NCI-H2171 (cell line): ENCODE data around the gene FKBP5.

ENCODE experiments used
- DNase-seq: peaks from one replicate; lab custom pipeline; 2025; lab: John Stamatoyannopoulos, UW

The FKBP5 gene

GRCh38 chr6:35663447-35664235, 25.1 kb downstream of the FKBP5 start:
- DNase-seq = no peak

GRCh38 chr6:35662999-35663398, 25.7 kb downstream of the FKBP5 start:
- no peak for DNase-seq

GRCh38 chr6:35654883-35655282, 33.8 kb downstream of the FKBP5 start:
- no peak for DNase-seq

DNA sequence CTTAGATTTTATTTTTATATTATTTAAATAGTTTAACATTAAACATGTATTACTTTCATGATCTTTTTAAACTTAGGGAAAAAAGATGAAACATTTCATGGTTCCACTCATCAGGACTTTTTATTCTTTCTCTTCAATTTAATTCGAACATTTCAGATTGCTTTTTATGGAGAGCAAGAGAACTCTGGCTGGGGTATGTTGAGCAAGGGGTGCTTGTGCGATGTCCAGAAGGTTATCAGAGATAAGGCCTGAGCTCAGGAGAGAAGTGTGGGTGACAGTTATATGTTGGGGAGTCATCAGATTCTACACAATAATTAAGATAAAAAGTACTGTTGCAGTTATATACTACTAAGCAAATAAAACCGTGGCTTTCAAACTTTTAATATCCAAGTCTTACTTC, 37.5 kb downstream of the FKBP5 start:
- no peak for DNase-seq

GRCh38 chr6:35650015-35650414, 38.7 kb downstream of the FKBP5 start:
- DNase-seq = no peak

- DNase-seq = no peak
Observed at GRCh38 chr6:35648203-35648602, 40.5 kb downstream of the FKBP5 start.

DNA sequence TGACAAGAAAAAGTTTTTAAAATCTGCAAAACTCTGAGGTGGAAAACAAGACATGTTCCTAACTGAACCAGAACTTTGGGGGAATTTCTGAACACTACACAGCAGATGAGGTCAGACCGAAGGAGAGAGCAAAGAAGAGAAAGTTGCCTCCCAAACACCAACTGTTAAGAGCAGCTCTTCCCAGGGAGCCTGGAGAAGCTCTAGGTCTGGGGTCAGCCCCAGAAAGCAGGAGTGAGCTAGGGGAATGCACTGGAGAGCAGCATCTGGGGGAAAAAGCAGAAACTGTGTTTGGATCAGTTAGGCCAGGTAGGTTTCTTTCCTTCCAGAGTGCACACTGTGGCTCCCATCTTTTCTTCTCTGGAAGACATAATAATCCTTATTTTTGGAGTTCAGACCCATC, 41.3 kb downstream of the FKBP5 start:
- DNase-seq = no peak

DNA sequence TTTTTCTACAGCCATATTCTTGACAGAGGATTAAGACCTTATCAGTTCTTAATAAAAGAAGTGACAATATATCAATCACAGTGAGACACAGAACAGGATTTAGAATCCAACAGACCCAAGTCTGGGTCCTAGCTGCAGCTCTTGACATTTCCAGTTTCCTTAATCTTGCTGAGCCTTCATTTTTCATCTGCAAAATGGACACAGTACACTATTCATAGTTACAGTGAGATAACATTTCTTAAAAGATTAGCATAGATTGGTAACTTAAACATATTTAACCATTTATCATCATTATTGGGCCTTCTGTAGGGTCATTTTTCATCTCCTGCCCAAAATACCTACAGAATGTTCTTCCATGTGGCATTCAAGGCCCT, 45.6 kb downstream of the FKBP5 start:
- no peak for DNase-seq

DNA sequence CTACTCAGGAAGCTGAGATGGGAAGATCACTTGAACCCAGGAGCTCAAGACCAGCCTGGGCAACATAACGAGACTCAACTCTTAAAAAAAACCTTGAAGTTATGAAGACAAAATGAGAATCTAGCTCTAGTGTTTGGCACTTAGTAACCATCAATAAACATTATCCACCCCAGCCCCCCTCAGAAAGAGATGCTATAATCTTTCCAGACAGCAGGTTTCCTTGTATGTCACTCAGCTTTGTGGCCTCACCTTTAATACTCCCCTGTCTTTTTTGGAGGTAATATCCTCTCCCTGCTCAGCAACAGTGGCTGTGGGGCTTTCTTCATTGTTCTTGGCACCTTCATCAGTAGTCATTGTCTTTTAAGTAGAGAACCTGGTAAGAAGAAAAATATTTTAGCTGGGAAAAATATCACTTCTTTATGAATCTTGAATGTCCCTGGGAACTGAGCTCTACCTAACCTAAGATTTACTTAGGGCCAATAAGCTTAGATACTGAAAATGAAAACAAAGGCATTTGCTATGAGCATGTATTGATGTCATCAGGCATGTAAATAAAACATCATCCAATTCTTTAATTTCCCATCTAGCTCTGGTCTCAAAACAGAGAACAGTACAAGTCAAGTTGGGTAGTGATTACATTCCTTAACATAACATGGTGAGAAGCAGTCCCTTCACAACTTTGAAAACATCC, 46.1 kb downstream of the FKBP5 start:
- DNase-seq = no peak

DNA sequence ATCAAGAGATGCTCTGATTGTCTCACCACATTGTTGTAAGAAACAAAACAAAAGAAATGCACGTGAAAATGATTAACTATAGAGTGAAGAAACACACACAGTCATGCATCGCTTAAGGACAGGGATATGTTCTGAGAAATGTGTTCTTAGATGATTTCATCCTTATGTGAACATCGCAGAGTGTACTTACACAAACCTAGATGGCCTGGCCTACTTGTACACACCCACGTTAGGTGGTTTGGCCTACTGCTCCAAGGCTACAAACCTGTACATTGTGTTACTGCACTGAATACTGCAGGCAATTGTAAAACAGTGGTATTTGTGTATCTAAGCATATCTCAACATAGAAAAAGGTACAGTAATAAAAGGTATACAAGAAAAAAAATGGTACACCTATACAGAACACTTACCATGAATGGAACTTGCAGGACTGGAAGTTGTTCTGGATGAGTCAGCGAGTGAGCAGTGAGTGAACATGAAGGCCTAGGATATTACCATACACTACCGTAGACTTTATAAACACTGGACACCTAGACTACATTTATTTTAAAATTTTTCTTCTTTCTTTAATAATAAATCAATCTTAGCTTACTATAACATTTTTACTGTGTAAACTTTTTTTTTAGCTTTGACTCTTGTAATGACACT, 48.6 kb downstream of the FKBP5 start:
- DNase-seq = no peak

GRCh38 chr6:35638679-35639078, 50.0 kb downstream of the FKBP5 start:
- DNase-seq = no peak

- DNase-seq = no peak
Observed at GRCh38 chr6:35637911-35638310, 50.8 kb downstream of the FKBP5 start.

DNA sequence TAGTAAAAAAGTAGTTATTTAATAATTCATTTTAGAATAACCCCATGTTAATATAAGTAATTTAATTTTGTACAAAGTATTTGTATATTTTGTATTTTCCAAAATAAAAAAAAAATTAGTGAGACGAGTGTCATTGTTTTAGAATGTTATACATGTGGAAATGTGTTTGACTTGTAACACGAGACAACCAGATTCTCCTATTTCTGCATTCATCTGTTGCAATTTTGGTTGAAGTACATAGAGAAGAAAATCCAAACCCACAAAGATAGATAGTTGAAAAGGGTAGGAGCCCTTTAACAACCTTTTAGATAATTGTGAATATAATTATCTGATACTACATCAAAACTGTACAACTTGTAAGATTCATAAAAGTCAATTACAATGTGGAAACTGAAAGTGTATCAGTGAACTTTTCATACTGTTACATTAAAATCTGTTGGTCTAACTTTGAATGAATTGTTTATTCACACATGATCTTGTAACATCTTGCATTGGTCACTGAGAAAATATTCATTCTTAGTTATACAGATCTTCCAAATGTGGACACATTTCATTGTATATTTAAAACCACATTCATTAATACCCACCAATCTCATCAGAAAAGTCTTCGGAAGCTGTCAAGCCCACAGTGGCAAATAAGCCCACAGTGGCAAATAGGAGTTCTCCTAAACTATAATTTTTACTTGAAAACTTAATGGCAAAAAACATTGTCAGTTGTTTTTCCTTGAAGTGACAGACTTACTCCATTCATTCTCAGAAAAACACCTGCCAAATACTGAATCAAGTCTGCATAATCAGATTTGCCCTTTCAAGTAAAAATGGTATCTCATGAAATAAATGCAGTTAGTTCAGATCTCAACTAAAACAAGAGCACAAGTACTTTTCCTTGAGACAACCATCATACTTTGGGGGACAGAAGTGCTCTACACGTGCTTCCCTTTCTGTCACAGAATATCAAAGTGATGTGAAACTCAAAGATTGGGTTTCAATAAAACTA, 52.8 kb downstream of the FKBP5 start:
- DNase-seq = no peak

DNA sequence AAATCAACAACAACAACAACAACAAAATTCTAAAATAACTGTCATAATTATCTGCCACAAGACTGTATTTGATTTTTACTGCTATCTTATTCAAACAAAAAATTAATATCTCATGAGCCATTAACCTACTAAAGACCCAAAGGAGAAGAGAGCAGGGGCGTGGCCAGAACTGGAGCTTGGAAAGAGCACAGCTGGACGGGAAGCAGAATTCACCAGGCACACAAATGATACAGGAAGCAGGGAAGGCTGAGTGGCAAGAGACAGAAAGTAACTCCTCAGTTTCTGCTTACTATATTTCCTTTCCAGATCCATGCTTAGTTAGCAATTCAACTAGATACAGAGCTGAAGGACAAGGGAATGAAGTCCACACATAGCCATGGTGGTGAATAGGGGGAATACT, 54.4 kb downstream of the FKBP5 start:
- DNase-seq = no peak

DNA sequence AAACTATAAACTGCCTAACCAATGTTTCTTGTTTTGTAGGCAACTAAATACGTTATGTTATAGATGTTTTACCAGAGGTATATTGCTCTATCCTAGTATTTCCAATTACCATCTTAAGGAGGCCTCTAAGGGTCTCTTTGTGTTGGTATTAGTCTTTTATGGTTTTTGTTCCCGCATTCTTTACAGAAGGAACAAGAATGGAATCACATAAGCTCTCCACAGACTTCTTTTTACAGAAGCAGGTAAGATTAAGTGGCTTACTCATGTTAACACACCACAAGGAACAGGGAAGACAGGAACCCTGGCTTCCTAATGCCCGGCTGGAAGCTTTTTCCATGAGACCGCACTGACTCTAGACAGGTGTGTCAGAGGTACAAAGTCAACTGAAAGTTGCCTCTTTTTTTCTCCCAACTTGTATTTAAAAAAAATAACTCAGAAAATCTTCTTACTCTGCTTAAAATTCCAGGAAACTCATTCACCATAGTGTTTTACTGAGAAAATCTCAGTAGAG, 55.1 kb downstream of the FKBP5 start:
- DNase-seq = no peak

GRCh38 chr6:35629876-35630378, 58.8 kb downstream of the FKBP5 start:
- DNase-seq = no peak

DNA sequence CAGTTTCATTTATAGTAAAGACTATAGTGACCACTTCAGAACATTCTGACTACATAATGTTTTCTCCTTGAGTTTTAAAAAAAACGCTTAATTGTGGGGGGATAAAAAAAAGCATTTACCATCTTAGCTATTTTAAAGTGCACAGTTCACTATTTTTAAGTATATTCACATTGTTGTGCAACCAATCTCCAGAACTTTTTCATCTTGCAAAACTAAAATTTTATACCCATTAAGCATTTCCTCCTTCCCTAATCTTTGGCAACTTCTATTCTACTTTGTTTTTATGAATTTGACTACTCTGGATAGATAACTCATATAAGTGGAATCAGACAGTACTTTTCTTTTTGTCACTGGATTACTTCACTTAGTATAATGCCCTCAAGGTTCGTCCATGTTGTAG, 62.3 kb downstream of the FKBP5 start:
- DNase-seq = no peak

- no peak for DNase-seq
Observed at GRCh38 chr6:35624341-35625070, 64.2 kb downstream of the FKBP5 start.

DNA sequence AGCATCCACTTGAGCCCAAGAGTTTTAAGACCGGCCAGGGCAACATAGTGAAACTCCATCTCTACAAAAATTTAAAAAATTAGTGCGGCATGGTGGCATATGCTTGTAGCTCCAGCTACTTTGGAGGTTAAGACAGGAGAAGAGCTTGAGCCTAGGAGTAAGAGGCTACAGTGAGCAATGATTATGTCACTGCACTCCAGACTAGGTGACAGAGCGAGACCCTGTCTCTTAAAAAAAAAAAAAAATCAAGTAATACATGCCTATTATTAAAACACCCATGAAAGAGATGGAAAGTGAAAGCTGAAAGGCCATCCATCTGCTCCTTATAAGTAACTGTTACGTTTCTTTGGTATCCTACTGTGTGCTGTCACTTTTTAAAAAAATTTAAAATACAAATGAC, 66.4 kb downstream of the FKBP5 start:
- no peak for DNase-seq

GRCh38 chr6:35620706-35621105, 68.0 kb downstream of the FKBP5 start:
- DNase-seq = no peak

DNA sequence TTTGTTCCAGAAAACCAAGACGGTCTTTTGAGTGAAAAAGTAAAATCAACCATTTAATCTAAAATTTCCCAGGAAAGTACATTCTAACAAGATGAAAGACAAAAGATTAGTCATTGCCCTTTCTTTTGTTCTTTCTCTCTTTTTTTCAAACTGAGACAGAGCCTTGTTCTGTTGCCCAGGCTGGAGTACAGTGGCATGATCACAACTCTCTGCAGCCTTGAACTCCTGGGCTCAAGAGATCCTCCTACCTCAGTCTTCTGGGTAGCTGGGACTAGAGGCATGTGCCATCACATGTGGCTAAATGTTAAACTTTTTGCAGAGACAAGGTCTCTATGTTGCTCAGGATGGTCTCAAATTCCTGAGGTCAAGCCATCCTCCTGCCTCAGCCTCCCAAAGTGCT, 75.0 kb downstream of the FKBP5 start:
- DNase-seq = no peak
